NCI-H146 (cell line): Measurements from ENCODE around the gene MSANTD1.

Source experiments
- DNase-seq: peaks from one replicate; lab custom pipeline; 2025; lab: John Stamatoyannopoulos, UW

The MSANTD1 gene

DNA sequence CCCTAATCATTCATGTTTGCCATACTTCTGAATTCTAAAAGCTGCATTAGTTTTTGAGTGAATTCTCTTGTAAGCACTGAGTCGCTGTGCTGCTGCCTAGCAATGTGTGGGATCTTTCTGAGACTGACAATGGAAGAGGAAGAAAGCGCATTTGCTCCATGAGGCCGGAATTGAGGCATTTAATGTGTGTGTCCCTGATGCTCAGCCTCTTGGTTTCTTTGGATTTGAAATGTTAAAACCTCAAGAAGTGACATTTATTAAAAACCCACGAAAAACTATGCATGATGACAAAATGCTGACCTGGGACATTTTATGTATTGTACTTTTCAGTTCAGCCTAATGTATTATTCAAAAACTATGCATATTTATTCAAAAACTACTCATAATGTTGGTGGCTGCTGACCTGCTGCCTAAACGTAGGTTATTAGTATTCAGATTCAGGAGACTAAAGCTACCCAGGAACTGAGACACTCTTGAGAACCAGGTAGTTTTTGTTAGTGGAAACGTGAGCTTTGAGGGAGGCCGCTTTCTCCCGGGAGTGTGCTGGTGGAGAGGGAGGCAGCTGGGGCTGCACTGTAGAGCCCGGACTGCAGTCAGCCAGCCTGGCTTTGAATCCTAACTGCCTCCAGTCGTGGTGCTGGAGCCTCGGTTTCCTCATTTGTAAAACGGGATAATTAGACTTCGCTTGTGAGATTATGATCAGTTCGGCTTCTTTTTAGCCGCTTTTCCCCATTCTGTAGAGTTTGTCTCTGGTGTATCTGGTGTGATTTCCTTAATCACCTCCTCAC is 55.2 kb downstream of the MSANTD1 start:
- no peak for DNase-seq

DNA sequence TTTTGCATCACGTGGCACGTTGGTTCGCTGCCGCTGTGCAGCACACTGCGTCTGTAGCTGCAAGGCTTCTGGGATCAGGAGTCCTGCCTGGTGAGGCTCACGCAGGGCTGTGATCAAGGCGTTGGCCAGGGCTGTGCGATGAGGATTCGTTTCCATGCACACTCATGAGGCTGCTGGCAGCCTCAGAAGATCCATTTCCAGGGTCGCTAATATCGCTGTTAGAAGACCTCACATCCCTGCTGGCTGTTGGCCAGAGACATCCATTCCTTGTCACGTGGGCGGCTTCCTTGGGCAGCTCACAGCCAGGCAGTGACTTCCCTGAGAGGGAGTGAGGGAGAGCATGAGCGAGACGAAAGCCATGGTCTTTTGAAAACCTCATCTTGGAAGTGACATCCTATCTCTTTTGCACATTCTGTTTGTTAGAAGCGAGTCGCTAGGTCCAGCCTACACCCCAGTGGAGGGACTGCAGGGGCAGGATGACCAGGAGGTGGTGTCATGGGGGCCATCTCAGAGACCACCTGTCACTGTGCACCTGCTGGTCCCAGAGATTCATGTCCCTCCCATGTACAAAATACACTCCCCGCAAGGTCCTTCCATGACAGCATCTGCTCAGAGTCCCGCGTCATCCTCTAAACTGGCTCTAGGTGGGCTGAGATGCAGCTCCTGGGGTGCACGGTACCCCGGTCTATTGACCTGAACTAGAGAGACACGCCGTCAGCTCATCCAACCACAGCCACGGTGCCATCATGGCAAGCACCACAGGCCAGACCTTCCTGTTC is 56.1 kb downstream of the MSANTD1 start:
- DNase-seq: no peak

DNA sequence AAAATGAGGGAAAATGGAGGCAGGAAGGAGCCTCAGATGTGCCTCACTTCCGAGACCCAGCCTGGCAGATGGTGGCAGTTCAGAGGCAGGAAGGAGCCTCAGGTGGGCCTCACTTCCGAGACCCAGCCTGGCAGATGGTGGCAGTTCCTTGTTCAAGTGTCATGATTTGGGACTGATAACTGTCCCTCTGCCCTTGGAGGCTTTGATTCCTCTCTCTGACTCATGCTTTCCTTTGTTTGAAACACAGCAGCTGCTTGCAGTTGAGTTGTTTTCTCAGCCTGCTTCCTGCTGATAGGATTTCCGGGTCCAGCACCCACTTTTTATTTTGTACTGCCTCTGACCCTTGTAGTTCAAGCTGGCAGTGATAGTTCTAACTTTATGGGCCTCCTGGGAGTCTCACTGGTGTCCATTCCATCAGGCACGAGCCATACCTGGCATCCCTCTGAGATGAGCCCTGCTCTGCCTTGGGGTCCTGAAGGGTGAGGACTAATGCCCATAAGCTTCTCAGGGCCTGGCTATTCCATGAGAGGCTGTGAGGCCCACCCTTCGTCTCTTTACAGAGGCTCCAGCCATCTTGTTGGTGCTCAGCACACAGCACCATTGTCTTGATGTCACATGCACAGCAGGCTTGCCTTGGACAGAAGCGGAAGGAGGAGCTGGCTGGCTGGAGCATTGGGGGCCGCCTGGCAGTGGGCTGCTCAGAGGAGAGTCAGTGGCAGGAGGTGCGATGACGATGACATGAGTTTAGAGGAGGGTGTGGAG is 56.8 kb downstream of the MSANTD1 start:
- peak; percentile 11 for DNase-seq
